Measurements from ENCODE around the gene DCAF7. TPM values are rescaled to one million over a fixed set of nuclear protein-coding genes. Genes with fewer than 3 reads are reported as not detected.

DCAF7 gene
- total and polyA plus RNA-seq, 8 donors = 11.6 to 45.5 (median 17.4) TPM

- H3K4me3 ChIP-seq = no peak overlapping the region
- TF ChIP-seq POLR2A (IDR thresholded peaks at IDR 0.05) (no peak), CTCF (IDR thresholded peaks at IDR 0.05) (no peak), EP300 (IDR thresholded peaks at IDR 0.05) (no peak), POLR2AphosphoS5 (IDR thresholded peaks at IDR 0.05) (no peak)
- no peaks in the 10 kb centered on the region for H3K9me3 ChIP-seq
- peaks cover 39 to 62% (median 56%) of the 10 kb centered on the region in 4 donors for H3K36me3 ChIP-seq
- peaks cover 0 to 15% (median 8%) of the 10 kb centered on the region in 4 donors for H3K4me1 ChIP-seq
- intact Hi-C loops (cut with DNase I; ENCODE audit: low total_unique reads) = no loop called here
- DNase-seq = peak in 1 of 2 donors; percentile 51
- WGBS, 5 donors = 48 to 70% (median 56%) methylated on average over 11 of the region's 11 CpGs
- no peaks in the 10 kb centered on the region for H3K27me3 ChIP-seq
- H3K27ac ChIP-seq = no peak overlapping the region
Measured at GRCh38 chr17:63579633-63580032, 29.4 kb downstream of the DCAF7 start.

- DNase-seq = no peak
- H3K36me3 ChIP-seq = peaks cover 61 to 100% (median 98%) of the 10 kb centered on the region in 4 donors
- no peak overlapping the region for H3K4me3 ChIP-seq
- H3K27ac ChIP-seq = no peak overlapping the region
- no peaks in the 10 kb centered on the region for H3K4me1 ChIP-seq
- no peaks in the 10 kb centered on the region for H3K27me3 ChIP-seq
- 87 to 96% (median 93%) methylated on average over 5 of the region's 5 CpGs for WGBS, 5 donors
- no peaks in the 10 kb centered on the region for H3K9me3 ChIP-seq
- TF ChIP-seq CTCF (IDR thresholded peaks at IDR 0.05) = no peak
- TF ChIP-seq EP300 (IDR thresholded peaks at IDR 0.05) = no peak
- intact Hi-C loops (cut with DNase I; ENCODE audit: low total_unique reads) = no loop called here
Measured at GRCh38 chr17:63587770-63588169, 37.5 kb downstream of the DCAF7 start.

- no peaks in the 10 kb centered on the region for H3K27me3 ChIP-seq
- H3K27ac ChIP-seq = no peak overlapping the region
- no peak for DNase-seq
- H3K4me3 ChIP-seq = no peak overlapping the region
- no peak for TF ChIP-seq POLR2A (IDR thresholded peaks at IDR 0.05)
- TF ChIP-seq CTCF (IDR thresholded peaks at IDR 0.05) = no peak
- no peak for TF ChIP-seq EP300 (IDR thresholded peaks at IDR 0.05)
- TF ChIP-seq POLR2AphosphoS5 (IDR thresholded peaks at IDR 0.05) = no peak
- H3K4me1 ChIP-seq = no peaks in the 10 kb centered on the region
- peaks cover 51 to 100% (median 98%) of the 10 kb centered on the region in 4 donors for H3K36me3 ChIP-seq
- H3K9me3 ChIP-seq = no peaks in the 10 kb centered on the region
- intact Hi-C loops (cut with DNase I; ENCODE audit: low total_unique reads) = no loop called here
- 88 to 93% (median 91%) methylated on average over 11 of the region's 11 CpGs for WGBS, 5 donors
Measured at GRCh38 chr17:63588797-63589196, 38.5 kb downstream of the DCAF7 start.

- 96 to 100% (median 96%) methylated on average over 1 of the region's 1 CpG for WGBS, 5 donors
- peaks cover 43 to 100% (median 96%) of the 10 kb centered on the region in 4 donors for H3K36me3 ChIP-seq
- no peaks in the 10 kb centered on the region for H3K9me3 ChIP-seq
- no peak for DNase-seq
- no peaks in the 10 kb centered on the region for H3K4me1 ChIP-seq
- intact Hi-C loops (cut with DNase I; ENCODE audit: low total_unique reads) = no loop called here
- TF ChIP-seq POLR2A (IDR thresholded peaks at IDR 0.05) = no peak
- TF ChIP-seq EP300 (IDR thresholded peaks at IDR 0.05) = no peak
- no peak for TF ChIP-seq POLR2AphosphoS5 (IDR thresholded peaks at IDR 0.05)
- no peak for TF ChIP-seq CTCF (IDR thresholded peaks at IDR 0.05)
- no peak overlapping the region for H3K4me3 ChIP-seq
- no peaks in the 10 kb centered on the region for H3K27me3 ChIP-seq
- no peak overlapping the region for H3K27ac ChIP-seq
Measured at GRCh38 chr17:63589646-63590045, 39.4 kb downstream of the DCAF7 start.
